H9 (cell line): ENCODE data around the gene RLF. TPM values are rescaled to one million over a fixed set of nuclear protein-coding genes. Genes with fewer than 3 reads are reported as not detected.

Experiments
- DNase-seq: peaks from one replicate; pipeline ENCODE4 v3.0.0-alpha.2; 2017
- H2AFZ ChIP-seq: one replicate; pipeline ENCODE4 v1.6.1; 2013; ENCODE audit warnings: mild to moderate bottlenecking, low read length, control low read depth, moderate library complexity
- H2AK5ac ChIP-seq: 2 replicates; pipeline ENCODE4 v1.6.1; 2013; ENCODE audit warnings: low read length, control low read depth, mixed read lengths; ENCODE audit not compliant: insufficient read length
- H2BK120ac ChIP-seq: one replicate; pipeline ENCODE4 v1.6.1; 2013; ENCODE audit warnings: low read depth, mild to moderate bottlenecking, low read length, control low read depth, inconsistent platforms; ENCODE audit not compliant: poor library complexity, severe bottlenecking
- H2BK12ac ChIP-seq: 2 replicates; pipeline ENCODE4 v1.6.1; 2013; ENCODE audit warnings: low read length, control low read depth, mixed read lengths, low read depth; ENCODE audit not compliant: insufficient read length
- H2BK15ac ChIP-seq: 2 replicates; pipeline ENCODE4 v1.6.1; 2013; ENCODE audit warnings: low read depth, low read length, control low read depth
- H2BK20ac ChIP-seq: one replicate; pipeline ENCODE4 v1.6.1; 2013; ENCODE audit warnings: low read depth, mild to moderate bottlenecking, low read length, control low read depth, inconsistent platforms; ENCODE audit not compliant: poor library complexity, severe bottlenecking
- H2BK5ac ChIP-seq: 2 replicates; pipeline ENCODE4 v1.6.1; 2013; ENCODE audit warnings: low read length, control low read depth, mixed read lengths; ENCODE audit not compliant: insufficient read length
- H3K14ac ChIP-seq: 2 replicates; pipeline ENCODE4 v1.6.1; 2013; ENCODE audit warnings: low read length, control low read depth; ENCODE audit not compliant: insufficient read depth
- H3K18ac ChIP-seq: 2 replicates; pipeline ENCODE4 v1.6.1; 2013; ENCODE audit warnings: low read depth, mild to moderate bottlenecking, mixed read lengths, low read length, control low read depth; ENCODE audit not compliant: insufficient read length
- H3K23ac ChIP-seq: 2 replicates; pipeline ENCODE4 v1.6.1; 2013; ENCODE audit warnings: low read length, control low read depth, mixed read lengths, low read depth; ENCODE audit not compliant: insufficient read length
- H3K23me2 ChIP-seq: 2 replicates; pipeline ENCODE4 v1.6.1; 2013; ENCODE audit warnings: low read depth, mild to moderate bottlenecking, mixed read lengths, low read length, control low read depth; ENCODE audit not compliant: insufficient read length, poor library complexity, severe bottlenecking
- H3K27ac ChIP-seq: 2 replicates; pipeline ENCODE4 v1.5.1; 2013; ENCODE audit warnings: low read length, control low read depth, mixed read lengths, low read depth; ENCODE audit not compliant: insufficient read length
- H3K27me3 ChIP-seq: 2 replicates; pipeline ENCODE4 v1.6.1; 2013; ENCODE audit warnings: low read length, control low read depth, inconsistent platforms; ENCODE audit not compliant: insufficient read depth
- H3K4ac ChIP-seq: 2 replicates; pipeline ENCODE4 v1.6.1; 2013; ENCODE audit warnings: low read depth, mild to moderate bottlenecking, control low read depth, inconsistent platforms, low read length, moderate library complexity
- H3K4me1 ChIP-seq: 2 replicates; pipeline ENCODE4 v1.6.1; 2013; ENCODE audit warnings: low read length, control low read depth, inconsistent platforms; ENCODE audit not compliant: insufficient read depth
- H3K4me2 ChIP-seq: 2 replicates; pipeline ENCODE4 v1.6.1; 2013; ENCODE audit warnings: low read length, control low read depth, mixed read lengths; ENCODE audit not compliant: insufficient read length, insufficient read depth
- H3K56ac ChIP-seq: 2 replicates; pipeline ENCODE4 v1.6.1; 2013; ENCODE audit warnings: low read depth, mild to moderate bottlenecking, mixed read lengths, low read length, control low read depth; ENCODE audit not compliant: insufficient read length
- H3K79me1 ChIP-seq: 2 replicates; pipeline ENCODE4 v1.6.1; 2013; ENCODE audit warnings: low read depth, mild to moderate bottlenecking, moderate library complexity, low read length, control low read depth, inconsistent platforms; ENCODE audit not compliant: insufficient read depth, poor library complexity, severe bottlenecking
- H3K79me2 ChIP-seq: 2 replicates; pipeline ENCODE4 v1.6.1; 2013; ENCODE audit warnings: low read length, control low read depth, inconsistent platforms; ENCODE audit not compliant: insufficient read depth
- H3K9ac ChIP-seq: 2 replicates; pipeline ENCODE4 v1.6.1; 2013; ENCODE audit warnings: low read length, control low read depth, mixed read lengths; ENCODE audit not compliant: insufficient read length; ENCODE audit errors: extremely low read depth
- H3K9me3 ChIP-seq: one replicate; pipeline ENCODE4 v1.6.1; 2013; ENCODE audit warnings: low read depth, low read length, inconsistent platforms; ENCODE audit not compliant: control insufficient read depth
- H3T11ph ChIP-seq: one replicate; pipeline ENCODE4 v1.6.1; 2013; ENCODE audit warnings: mild to moderate bottlenecking, low read length, control low read depth, inconsistent platforms
- H4K20me1 ChIP-seq: one replicate; pipeline ENCODE4 v1.6.1; 2013; ENCODE audit not compliant: control insufficient read depth, insufficient read length, insufficient read depth
- H4K5ac ChIP-seq: 2 replicates; pipeline ENCODE4 v1.6.1; 2013; ENCODE audit warnings: low read depth, mild to moderate bottlenecking, mixed read lengths, low read length, control low read depth; ENCODE audit not compliant: insufficient read length
- H4K8ac ChIP-seq: replicated peaks from 2 replicates; pipeline ENCODE4 v1.6.1; 2013; ENCODE audit warnings: low read length, control low read depth, mixed read lengths, low read depth; ENCODE audit not compliant: insufficient read length
- H4K91ac ChIP-seq: 2 replicates; pipeline ENCODE4 v1.6.1; 2013; ENCODE audit warnings: low read depth, mild to moderate bottlenecking, moderate library complexity, mixed read lengths, low read length, control low read depth; ENCODE audit not compliant: insufficient read length
- H3K27ac Mint-ChIP-seq, 3 experiments: 2 replicates in 2 of 3; 3 replicates in 1 of 3; pipeline ENCODE4 v1.8.0; 2020 to 2021; ENCODE audit warnings: mixed read lengths in 3 of 3, mild to moderate bottlenecking in 1 of 3, moderate library complexity in 1 of 3
- H3K27me3 Mint-ChIP-seq: 2 replicates; pipeline ENCODE4 v1.8.0; 2021; ENCODE audit warnings: low read depth, mild to moderate bottlenecking, moderate library complexity, mixed read lengths
- H3K36me3 Mint-ChIP-seq, 3 experiments: 2 replicates in 2 of 3; 3 replicates in 1 of 3; pipeline ENCODE4 v1.8.0; 2020 to 2021; ENCODE audit warnings: low read depth in 3 of 3, mixed read lengths in 3 of 3; ENCODE audit not compliant: insufficient read depth in 1 of 3
- H3K4me1 Mint-ChIP-seq, 2 experiments: 2 replicates each; pipeline ENCODE4 v1.8.0; 2020; ENCODE audit warnings: mixed read lengths in 2 of 2
- H3K4me3 Mint-ChIP-seq, 2 experiments: 2 replicates in 1 of 2; 3 replicates in 1 of 2; pipeline ENCODE4 v1.8.0; 2020 to 2021; ENCODE audit warnings: mild to moderate bottlenecking in 2 of 2, mixed read lengths in 2 of 2, moderate library complexity in 1 of 2
- H3K9me3 Mint-ChIP-seq, 2 experiments: 2 replicates in 1 of 2; 3 replicates in 1 of 2; pipeline ENCODE4 v1.8.0; 2020; ENCODE audit warnings: mild to moderate bottlenecking in 2 of 2, mixed read lengths in 2 of 2, moderate library complexity in 1 of 2
- CTCF ChIP-seq: fragments of 200-600 bp; sonication (generic); conservative IDR thresholded peaks from 3 replicates; pipeline ENCODE4 v1.8.0; 2021; ENCODE audit warnings: antibody characterized with exemption, mild to moderate bottlenecking
- WGBS: extraction: QIAGEN DNeasy Blood & Tissue Kit; methylation state at CpG from one replicate; pipeline ENCODE4 v1.1.7; 2013; ENCODE audit warnings: missing lambda C conversion rate, low lambda C conversion rate, mixed read lengths; ENCODE audit not compliant: insufficient read length; ENCODE audit errors: extremely low coverage; 5-methylcytosine and 5-hydroxymethylcytosine counted together
- total RNA-seq: library from RNA; stranded (reverse); gene quantifications from 2 replicates; pipeline ENCODE4 v1.2.1, GENCODE V29; 2021

RLF gene
- total RNA-seq, 1 experiment from 2014 or later, result 19.2 TPM

GRCh38 chr1:40185951-40186864 is 25.0 kb downstream of the RLF start:
- H3K4me1 ChIP-seq, result no peaks in the 10 kb centered on the region; the same call in 1 of the 2 replicates
- no peak overlapping the region for H2BK20ac ChIP-seq
- peaks cover 11% of the 10 kb centered on the region; the same call in 1 of the 2 replicates for H3K79me2 ChIP-seq
- no peak overlapping the region for H3K9ac ChIP-seq
- Mint-ChIP-seq H3K4me1 (peaks cover 11 to 13% of the 10 kb centered on the region in 2 experiments), H3K4me3 (no peak overlapping the region), H3K27ac (0 out of 7 replicates have a peak overlapping the region, but pooled peaks of 1 of the 3 experiments have one; percentile 42), H3K27me3 (no peaks in the 10 kb centered on the region), H3K36me3 (peaks cover 6 to 23% (median 21%) of the 10 kb centered on the region in 3 experiments; a peak in 5 of 7 replicates), H3K9me3 (no peaks in the 10 kb centered on the region)
- H3K23ac ChIP-seq, result no peak overlapping the region
- no peaks in the 10 kb centered on the region for H4K20me1 ChIP-seq
- no peak overlapping the region for H3K4ac ChIP-seq
- TF ChIP-seq CTCF, result no peak
- H3K9me3 ChIP-seq, result no peaks in the 10 kb centered on the region
- H3K56ac ChIP-seq, result no peak overlapping the region
- WGBS, result no CpG with 5 or more reads among the region's 7 CpGs
- no peak overlapping the region for H2AK5ac ChIP-seq
- H3K18ac ChIP-seq, result no peak overlapping the region
- peaks cover 8% of the 10 kb centered on the region for H3K79me1 ChIP-seq
- no peak overlapping the region for H3K4me2 ChIP-seq
- H2BK5ac ChIP-seq, result no peak overlapping the region
- no peak overlapping the region for H4K5ac ChIP-seq
- H4K8ac ChIP-seq, result no peak overlapping the region
- H3T11ph ChIP-seq, result no peak overlapping the region
- no peak for DNase-seq
- H2BK12ac ChIP-seq, result no peak overlapping the region
- H3K23me2 ChIP-seq, result no peaks in the 10 kb centered on the region
- no peak overlapping the region for H2BK15ac ChIP-seq
- H2BK120ac ChIP-seq, result no peak overlapping the region
- H3K14ac ChIP-seq, result no peak overlapping the region
- no peaks in the 10 kb centered on the region for H3K27me3 ChIP-seq
- no peak overlapping the region for H3K27ac ChIP-seq
- no peak overlapping the region for H4K91ac ChIP-seq
- no peak overlapping the region for H2AFZ ChIP-seq
